Subcutaneous abdominal adipose tissue (tissue), 5 donors: Measurements from ENCODE around the gene CHPF2.

Source experiments
- H3K27ac ChIP-seq: one replicate; pipeline ENCODE4 v1.7.0; 2013; ENCODE audit warnings: low read depth, mild to moderate bottlenecking, inconsistent platforms, low read length, moderate library complexity
- H3K27me3 ChIP-seq, 5 donors: one replicate each; pipeline ENCODE4 v1.7.0; 2013; ENCODE audit warnings: low read length in 5 of 5, inconsistent platforms in 1 of 5; ENCODE audit not compliant: control insufficient read depth in 5 of 5, insufficient read depth in 4 of 5
- H3K36me3 ChIP-seq, 5 donors: one replicate each; pipeline ENCODE4 v1.7.0; 2013; ENCODE audit warnings: low read length in 5 of 5; ENCODE audit not compliant: control insufficient read depth in 5 of 5, insufficient read depth in 5 of 5
- H3K4me1 ChIP-seq, 5 donors: one replicate each; pipeline ENCODE4 v1.7.0; 2013; ENCODE audit warnings: low read length in 5 of 5, mild to moderate bottlenecking in 3 of 5, moderate library complexity in 1 of 5; ENCODE audit not compliant: control insufficient read depth in 5 of 5, insufficient read depth in 5 of 5
- H3K4me3 ChIP-seq, 5 donors: one replicate each; pipeline ENCODE4 v1.7.0; 2013; ENCODE audit warnings: low read length in 5 of 5, low read depth in 1 of 5
- H3K9ac ChIP-seq, 5 donors: one replicate each; pipeline ENCODE4 v1.7.0; 2013; ENCODE audit warnings: low read length in 5 of 5, mild to moderate bottlenecking in 4 of 5, moderate library complexity in 3 of 5
- H3K9me3 ChIP-seq, 5 donors: one replicate each; pipeline ENCODE4 v1.7.0; 2013; ENCODE audit warnings: low read length in 5 of 5; ENCODE audit not compliant: control insufficient read depth in 5 of 5
- donor health status: healthy.
- donor health status: healthy.
- donor health status: healthy.
- donor health status: healthy.
- donor health status: healthy.

The CHPF2 gene

GRCh38 chr7:151257990-151258389 is 25.7 kb downstream of the CHPF2 start:
- H3K9ac ChIP-seq, result no peak overlapping the region
- no peak overlapping the region for H3K4me3 ChIP-seq
- H3K27me3 ChIP-seq, result peaks cover 11 to 35% (median 29%) of the 10 kb centered on the region in 5 donors
- no peaks in the 10 kb centered on the region for H3K9me3 ChIP-seq
- no peak overlapping the region for H3K27ac ChIP-seq
- peaks cover 0 to 24% (median 4%) of the 10 kb centered on the region in 5 donors for H3K4me1 ChIP-seq
- H3K36me3 ChIP-seq, result no peaks in the 10 kb centered on the region

- no peak overlapping the region for H3K9ac ChIP-seq
- H3K36me3 ChIP-seq, result no peaks in the 10 kb centered on the region
- no peak overlapping the region for H3K27ac ChIP-seq
- no peaks in the 10 kb centered on the region for H3K9me3 ChIP-seq
- H3K4me3 ChIP-seq, result no peak overlapping the region
- H3K27me3 ChIP-seq, result peaks cover 18 to 43% (median 30%) of the 10 kb centered on the region in 5 donors
- peaks cover 0 to 12% (median 3%) of the 10 kb centered on the region in 5 donors for H3K4me1 ChIP-seq
Measured at GRCh38 chr7:151260471-151260870, 28.2 kb downstream of the CHPF2 start.

GRCh38 chr7:151260883-151261282 is 28.6 kb downstream of the CHPF2 start:
- Histone ChIP-seq H3K4me1 (peaks cover 0 to 12% (median 3%) of the 10 kb centered on the region in 5 donors), H3K9ac (no peak overlapping the region), H3K9me3 (no peaks in the 10 kb centered on the region), H3K4me3 (no peak overlapping the region), H3K27ac (no peak overlapping the region), H3K27me3 (peaks cover 18 to 43% (median 29%) of the 10 kb centered on the region in 5 donors), H3K36me3 (no peaks in the 10 kb centered on the region)

GRCh38 chr7:151261529-151261928 is 29.2 kb downstream of the CHPF2 start:
- peaks cover 18 to 42% (median 29%) of the 10 kb centered on the region in 5 donors for H3K27me3 ChIP-seq
- H3K27ac ChIP-seq, result no peak overlapping the region
- peaks cover 0 to 10% (median 3%) of the 10 kb centered on the region in 5 donors for H3K4me1 ChIP-seq
- no peaks in the 10 kb centered on the region for H3K36me3 ChIP-seq
- H3K9ac ChIP-seq, result no peak overlapping the region
- no peak overlapping the region for H3K4me3 ChIP-seq
- H3K9me3 ChIP-seq, result no peaks in the 10 kb centered on the region

- H3K27me3 ChIP-seq, result peaks cover 18 to 37% (median 26%) of the 10 kb centered on the region in 5 donors
- no peak overlapping the region for H3K9ac ChIP-seq
- H3K4me3 ChIP-seq, result no peak overlapping the region
- H3K9me3 ChIP-seq, result no peaks in the 10 kb centered on the region
- no peak overlapping the region for H3K27ac ChIP-seq
- no peaks in the 10 kb centered on the region for H3K36me3 ChIP-seq
- H3K4me1 ChIP-seq, result peaks cover 0 to 7% (median 0%) of the 10 kb centered on the region in 5 donors
Measured at GRCh38 chr7:151264615-151265014, 32.3 kb downstream of the CHPF2 start.

GRCh38 chr7:151265351-151265931 is 33.2 kb downstream of the CHPF2 start:
- Histone ChIP-seq H3K9ac (no peak overlapping the region), H3K4me1 (peaks cover 0 to 7% (median 0%) of the 10 kb centered on the region in 5 donors), H3K36me3 (no peaks in the 10 kb centered on the region)

GRCh38 chr7:151269511-151269910 is 37.2 kb downstream of the CHPF2 start:
- Histone ChIP-seq H3K27me3 (peaks cover 0 to 4% (median 2%) of the 10 kb centered on the region in 5 donors), H3K27ac (no peak overlapping the region), H3K4me3 (no peak overlapping the region), H3K36me3 (no peaks in the 10 kb centered on the region), H3K9ac (no peak overlapping the region), H3K4me1 (peaks cover 10 to 20% (median 14%) of the 10 kb centered on the region in 5 donors), H3K9me3 (no peaks in the 10 kb centered on the region)

More at GRCh38 chr7:151265351-151265931, 33.2 kb downstream of the CHPF2 start:
- no peaks in the 10 kb centered on the region for H3K9me3 ChIP-seq
- H3K4me3 ChIP-seq, result no peak overlapping the region
- peaks cover 18 to 34% (median 26%) of the 10 kb centered on the region in 5 donors for H3K27me3 ChIP-seq
- no peak overlapping the region for H3K27ac ChIP-seq

GRCh38 chr7:151271699-151272355 is 39.5 kb downstream of the CHPF2 start:
- H3K27ac ChIP-seq, result peak overlapping the region; percentile 58

GRCh38 chr7:151272405-151272804 is 40.1 kb downstream of the CHPF2 start:
- Histone ChIP-seq H3K27me3 (peaks cover 0 to 9% (median 4%) of the 10 kb centered on the region in 5 donors), H3K27ac (peak overlapping the region; percentile 58), H3K4me1 (peaks cover 10 to 33% (median 18%) of the 10 kb centered on the region in 5 donors), H3K4me3 (peak overlapping the region in 1 of 5 donors; percentile 22), H3K9ac (peak overlapping the region in 3 of 5 donors; percentile 10 to 57 (median 27)), H3K9me3 (no peaks in the 10 kb centered on the region), H3K36me3 (no peaks in the 10 kb centered on the region)

More at GRCh38 chr7:151271699-151272355, 39.5 kb downstream of the CHPF2 start:
- Histone ChIP-seq H3K9me3 (no peaks in the 10 kb centered on the region), H3K9ac (peak overlapping the region in 3 of 5 donors; percentile 10 to 57 (median 27)), H3K36me3 (no peaks in the 10 kb centered on the region), H3K4me3 (peak overlapping the region in 1 of 5 donors; percentile 22), H3K4me1 (peaks cover 10 to 28% (median 14%) of the 10 kb centered on the region in 5 donors), H3K27me3 (peaks cover 0 to 9% (median 3%) of the 10 kb centered on the region in 5 donors)

GRCh38 chr7:151272877-151273276 is 40.6 kb downstream of the CHPF2 start:
- Histone ChIP-seq H3K27ac (no peak overlapping the region), H3K9ac (no peak overlapping the region), H3K9me3 (no peaks in the 10 kb centered on the region), H3K36me3 (no peaks in the 10 kb centered on the region), H3K27me3 (peaks cover 4 to 13% (median 5%) of the 10 kb centered on the region in 5 donors), H3K4me3 (no peak overlapping the region), H3K4me1 (peaks cover 10 to 34% (median 18%) of the 10 kb centered on the region in 5 donors)
